GM21360 (cell line): Measurements from ENCODE around the gene TIMP3.

ENCODE experiments used
- ATAC-seq: cut with Tn5 transposase; IDR thresholded peaks from one replicate; pipeline ENCODE4 v1.9.1; 2021; ENCODE audit warnings: mild to moderate bottlenecking, moderate library complexity; ENCODE audit not compliant: unreplicated experiment

TIMP3 gene

DNA sequence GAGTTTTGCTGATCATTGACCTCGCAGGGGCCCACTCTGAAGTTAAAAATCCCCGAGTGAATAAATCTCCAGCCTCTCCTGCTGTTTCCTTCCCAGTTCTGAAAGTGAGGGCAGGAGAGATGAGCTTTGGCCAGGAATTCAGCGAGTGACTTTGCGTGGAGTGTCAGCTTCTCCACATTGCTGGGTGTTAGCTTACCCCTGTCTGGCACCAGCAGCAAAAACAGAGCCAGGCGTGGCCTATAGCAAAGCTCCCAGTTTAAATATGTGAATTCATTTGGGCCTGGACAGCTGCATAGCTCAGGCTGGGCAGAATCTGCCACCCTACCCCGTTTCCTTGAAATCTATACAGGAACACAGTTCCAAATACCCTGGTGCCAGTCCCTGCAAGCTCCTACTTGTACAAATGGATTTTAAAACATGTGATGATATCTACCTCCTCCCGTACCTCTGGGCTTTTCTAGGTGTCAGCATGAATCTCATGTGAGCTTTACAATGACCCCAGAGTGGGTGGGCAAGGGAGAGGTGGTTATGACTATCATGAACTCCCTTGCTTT lies 25.6 kb downstream of the TIMP3 start:
- ATAC-seq: no peak

DNA sequence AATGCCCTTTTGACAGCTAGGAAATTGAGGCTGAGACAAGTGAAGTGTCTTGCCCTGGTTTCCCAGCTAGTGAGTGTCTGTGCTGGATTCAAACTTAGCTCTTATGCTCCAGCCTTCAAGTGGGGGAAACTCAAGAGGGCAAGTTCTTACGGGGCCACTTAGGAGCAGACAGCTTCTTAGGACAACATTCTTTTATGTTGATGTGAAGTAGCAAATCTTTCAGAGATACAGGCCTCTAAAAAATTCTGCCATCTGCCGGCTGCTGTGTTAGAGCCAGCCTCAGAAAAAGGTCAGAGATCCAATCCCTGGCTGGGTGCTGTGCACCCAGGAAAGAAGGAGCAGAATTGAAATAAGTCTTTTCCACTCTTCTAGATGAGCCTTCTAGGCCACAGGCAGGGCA lies 26.6 kb downstream of the TIMP3 start:
- ATAC-seq: no peak

DNA sequence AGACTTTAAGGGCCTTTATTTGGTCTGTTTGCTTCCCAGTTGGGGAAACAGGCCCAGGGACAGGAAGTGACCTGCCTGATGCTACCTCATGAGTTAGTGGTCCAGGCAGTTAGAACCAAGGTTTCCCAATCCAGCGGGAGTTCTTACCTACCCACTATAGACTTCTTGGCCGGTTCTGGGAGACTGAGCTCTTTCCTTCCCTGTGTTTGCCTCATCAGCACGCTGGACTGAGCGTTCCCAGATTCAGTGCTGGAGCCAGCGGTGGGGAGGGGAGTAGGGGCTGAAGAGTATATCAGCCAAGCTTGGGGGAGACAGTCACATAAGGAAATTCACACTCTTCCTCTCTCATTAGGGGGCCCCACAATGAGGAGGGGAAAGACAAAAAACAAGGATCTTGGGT lies 27.1 kb downstream of the TIMP3 start:
- no peak for ATAC-seq

DNA sequence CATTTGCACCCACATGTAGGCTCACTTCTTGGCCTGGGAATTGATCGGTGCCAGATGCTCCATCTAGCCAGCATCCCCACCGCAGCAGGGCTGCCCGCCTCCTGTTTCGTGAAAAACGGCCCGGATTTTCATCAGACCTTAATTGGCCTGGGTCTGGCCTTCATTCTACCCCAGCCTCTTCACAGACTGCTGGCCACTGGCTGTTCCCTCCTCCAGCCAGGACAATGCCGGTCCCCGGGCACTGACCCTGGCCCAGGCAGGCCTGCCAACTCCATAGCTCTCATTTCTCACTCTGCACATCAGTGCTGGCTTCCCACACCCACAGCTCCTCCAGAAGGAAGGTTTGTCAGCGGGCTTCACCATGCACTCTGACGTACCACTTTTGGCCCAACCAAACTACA lies 27.9 kb downstream of the TIMP3 start:
- ATAC-seq: no peak

DNA sequence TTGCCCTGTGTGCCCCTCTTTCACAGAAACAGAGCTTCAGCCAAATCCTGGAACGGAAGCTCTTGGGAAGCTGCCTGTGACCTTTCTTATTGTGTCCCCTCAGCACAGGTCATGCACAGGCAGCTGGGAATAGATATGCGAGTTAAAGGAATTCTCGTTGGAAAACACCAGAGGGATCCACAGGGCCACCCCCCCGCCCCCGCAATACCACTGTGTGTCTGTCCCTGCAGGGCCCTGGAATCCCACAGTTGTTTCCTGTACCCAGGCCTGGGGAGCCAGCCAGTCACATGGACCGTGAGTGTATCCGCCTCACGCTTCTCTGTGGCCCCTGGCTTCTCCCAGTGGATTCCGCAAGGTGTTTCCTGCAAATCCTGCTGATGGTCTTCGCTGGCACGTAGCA lies 29.0 kb downstream of the TIMP3 start:
- ATAC-seq: no peak

DNA sequence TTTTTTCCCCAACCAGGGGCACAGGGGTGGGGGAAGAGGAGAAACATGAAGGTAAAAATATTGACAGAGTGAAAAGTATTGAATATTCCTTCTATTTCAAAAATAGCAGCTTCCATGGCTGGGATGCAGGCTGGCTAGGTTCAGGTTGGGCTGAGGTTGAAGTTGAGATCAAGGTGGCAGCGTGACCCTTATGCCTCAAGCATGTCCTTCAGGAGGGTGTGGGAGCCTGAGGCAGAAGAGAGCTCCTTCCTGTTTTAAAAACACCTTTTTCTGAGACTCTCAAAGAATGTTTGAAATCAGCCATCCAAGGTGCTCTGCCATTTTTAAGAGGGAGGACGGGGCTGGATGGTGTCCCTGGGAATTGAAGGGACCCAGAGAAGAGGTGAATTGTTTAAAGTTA lies 29.5 kb downstream of the TIMP3 start:
- ATAC-seq: no peak

DNA sequence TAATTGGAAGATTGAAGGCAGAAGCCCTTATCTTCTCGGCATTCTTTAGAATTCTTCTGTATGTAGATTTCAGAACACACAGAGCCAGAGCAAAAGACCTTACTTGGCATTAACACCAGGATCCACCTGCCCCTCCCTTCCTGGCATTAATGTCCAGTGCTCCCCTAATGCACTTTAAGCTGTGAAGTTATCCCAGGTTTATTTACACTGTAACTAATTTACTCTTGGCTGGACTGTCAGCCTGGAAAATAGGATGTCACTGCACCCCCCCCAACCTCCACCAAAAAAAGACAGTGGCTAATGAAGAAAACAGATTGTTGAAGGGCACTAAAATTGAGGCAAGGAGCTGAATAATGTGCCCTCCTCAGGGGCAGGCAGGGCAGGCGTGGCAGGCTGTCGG lies 30.1 kb downstream of the TIMP3 start:
- ATAC-seq: no peak

DNA sequence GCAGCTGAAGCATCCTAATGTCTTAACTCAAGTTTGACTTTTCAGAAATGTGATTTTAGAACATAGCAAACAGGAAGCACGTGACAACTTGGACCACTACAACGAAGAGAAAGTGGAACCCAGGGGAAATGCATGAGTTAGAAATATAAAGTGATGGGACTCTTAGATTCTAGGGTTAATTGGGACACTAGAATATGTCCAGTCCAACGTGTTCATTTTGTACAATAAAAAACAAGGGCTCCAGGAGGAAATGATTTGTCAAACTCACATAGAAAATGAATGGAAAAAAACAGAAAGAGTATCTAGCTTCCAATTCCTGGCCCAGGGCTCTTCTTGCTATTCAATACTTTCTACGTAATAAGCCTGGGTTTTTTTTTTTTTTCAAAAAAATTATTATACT lies 30.7 kb downstream of the TIMP3 start:
- ATAC-seq: no peak

DNA sequence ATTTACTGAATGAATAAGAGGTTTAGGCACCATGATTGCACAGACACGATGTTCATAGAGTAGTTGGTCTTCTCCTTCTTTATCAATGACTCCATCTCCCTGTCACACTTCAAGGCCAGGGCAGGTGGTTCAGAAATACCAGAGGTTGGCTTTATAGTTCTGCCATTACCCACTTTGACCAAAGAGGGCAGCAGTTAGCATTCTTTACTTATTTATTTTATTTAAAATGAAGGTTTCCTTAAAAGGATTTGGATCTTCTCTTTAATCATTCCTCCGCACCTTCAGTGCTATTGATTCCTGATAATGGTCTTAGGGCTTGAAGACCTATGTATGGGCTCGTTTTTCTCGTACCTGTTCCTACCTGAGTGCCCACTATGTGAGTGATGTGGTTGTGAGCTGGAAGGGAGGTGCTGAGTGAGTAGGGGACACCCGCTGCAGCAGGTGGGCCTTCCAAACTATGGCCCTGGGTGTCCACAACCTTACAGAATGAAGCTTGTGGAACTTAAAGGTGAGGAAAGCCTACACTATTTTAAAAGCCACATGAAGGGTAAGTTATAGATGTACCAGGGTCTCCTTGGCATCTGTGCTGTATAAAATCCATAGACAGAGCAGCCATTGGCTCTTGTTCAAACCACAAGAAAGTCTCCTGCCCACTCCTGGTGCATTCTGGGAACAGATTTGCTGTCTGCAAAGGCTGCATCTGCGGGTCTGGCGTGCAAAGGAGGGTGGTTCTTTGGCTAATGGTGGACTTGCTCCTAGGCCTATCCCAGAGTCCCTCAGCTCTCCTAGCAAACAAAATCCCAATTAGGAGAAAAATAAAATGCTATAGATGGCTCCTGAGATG lies 35.0 kb downstream of the TIMP3 start:
- no peak for ATAC-seq

DNA sequence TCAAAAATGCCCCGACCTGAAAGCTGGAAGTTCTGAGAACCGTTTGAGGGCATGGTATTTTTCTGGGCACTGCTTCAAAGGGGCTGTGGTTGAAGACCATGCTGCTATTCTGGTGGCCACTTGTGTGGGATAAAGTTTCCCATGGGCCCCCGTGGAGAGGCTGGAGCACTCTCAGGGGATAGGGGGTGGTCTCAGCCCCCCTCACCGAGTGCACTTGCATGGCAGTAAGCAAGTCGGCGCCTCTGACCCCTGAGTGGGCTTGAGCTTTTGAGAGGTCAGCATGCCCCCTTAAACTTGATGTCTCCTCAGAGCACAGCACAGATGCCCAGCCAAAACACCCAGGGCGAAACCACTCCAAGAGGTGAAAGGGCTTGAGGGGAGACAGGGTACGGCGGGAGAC lies 35.6 kb downstream of the TIMP3 start:
- ATAC-seq: no peak

DNA sequence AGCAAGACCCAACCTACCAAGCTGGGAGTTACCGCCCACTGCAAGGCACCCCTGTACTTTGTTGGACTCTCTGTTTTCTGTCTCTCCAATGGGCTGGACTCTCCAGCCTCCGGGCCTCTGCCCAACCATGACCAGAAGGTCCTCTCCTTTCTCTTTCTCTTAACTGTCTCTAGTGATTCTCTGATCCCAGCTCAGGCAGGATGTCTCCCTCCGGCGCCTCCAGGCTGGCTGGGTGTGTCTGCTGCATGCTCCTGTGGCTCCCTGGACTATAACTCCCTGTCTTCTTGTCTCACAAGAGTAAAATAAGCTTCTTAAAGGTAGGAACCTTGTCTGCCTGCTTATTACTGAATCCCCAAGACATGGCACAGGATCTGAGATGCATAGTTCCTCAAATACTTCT lies 36.3 kb downstream of the TIMP3 start:
- ATAC-seq: no peak

DNA sequence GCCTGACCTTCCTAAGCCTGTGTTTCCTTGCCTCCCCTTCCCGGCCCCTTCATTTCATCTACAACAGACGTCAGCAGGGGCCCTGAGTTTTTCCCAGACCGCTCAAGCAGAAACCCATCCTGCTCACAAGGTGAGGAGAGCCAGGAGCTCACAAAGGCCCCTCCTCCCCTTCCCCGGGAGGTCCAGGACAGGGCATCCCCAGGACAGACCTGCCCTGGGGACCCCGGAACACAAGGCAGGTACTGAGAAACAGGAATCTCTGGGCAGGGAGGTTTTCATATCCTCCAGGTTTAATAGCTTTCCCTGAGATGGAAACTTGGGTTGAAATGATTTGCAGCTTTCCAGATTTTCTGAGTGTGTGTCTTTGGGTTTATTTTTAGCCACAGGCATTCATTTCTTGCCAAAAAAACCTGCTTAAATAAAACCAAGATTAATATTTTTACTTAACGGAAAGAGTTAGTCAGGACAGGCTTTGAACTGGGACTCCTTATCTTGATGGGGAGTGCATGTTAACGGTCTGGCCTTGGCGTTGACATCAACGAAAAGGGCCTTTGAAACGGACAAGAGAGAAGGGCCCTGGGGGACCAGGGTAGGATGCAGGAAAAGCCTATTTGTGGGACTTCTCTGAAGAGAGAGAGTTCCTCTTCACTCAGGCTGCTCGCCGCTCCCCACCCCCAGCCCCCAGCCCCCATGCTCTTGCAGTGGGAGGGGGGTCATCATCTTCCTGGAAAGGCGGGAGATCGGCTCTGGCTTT lies 38.5 kb downstream of the TIMP3 start:
- ATAC-seq: no peak

DNA sequence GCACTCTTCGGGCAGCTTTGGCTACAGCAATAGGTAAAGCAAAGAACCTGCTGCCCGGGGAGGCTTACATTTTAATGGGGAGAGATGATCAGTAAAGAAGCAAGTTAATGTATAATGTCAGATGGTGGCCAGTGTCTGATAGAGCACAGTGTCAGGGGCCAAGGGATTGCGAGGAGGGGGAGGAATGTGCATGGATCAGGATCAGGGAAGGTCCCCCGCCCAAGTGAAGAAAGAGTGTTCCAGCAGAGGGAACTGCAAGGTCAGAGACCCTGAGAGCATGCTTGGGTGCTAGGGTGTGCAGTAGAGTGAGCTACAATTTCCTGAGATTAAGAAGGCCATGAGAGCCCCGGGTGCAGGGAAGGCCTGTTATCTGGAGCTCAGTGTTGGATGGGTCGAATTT lies 39.7 kb downstream of the TIMP3 start:
- no peak for ATAC-seq

DNA sequence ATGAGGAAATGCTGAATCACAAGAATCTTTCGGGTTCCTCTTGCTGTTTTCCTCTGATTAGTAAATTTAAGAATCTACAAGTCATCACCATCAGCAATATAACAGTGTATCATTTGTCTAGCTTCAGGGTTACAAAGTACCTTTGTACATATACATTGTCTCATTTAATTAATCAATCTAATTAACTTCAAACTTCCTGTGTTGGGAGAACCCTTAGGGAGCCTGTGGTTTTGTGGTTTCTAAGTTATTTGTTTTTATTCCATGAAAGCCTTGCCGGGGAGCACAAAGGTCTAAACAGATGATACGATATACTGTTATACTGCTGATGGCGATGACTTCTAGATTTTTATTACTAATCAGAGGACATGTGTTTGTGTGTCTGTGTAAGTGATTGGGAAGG lies 41.0 kb downstream of the TIMP3 start:
- no peak for ATAC-seq

DNA sequence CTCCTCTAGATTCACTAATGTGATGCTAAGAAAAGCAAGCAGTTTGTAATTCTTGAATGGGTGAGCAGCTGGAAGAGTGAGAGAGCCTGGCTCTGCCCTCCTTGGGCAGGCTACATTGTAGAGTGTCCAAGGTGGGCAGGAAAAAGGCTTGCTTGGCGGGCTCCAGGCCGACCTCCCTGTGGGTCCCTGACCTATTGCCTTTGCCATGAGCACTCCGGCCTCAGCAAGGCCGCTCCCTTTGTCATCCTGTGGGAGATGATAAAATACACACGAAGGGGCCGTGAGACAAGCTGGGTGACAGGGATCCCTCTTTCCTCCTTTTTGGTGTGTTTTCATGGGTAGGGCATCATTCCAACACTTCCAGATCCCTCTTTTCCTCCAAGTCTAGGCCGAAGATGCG lies 41.8 kb downstream of the TIMP3 start:
- ATAC-seq: no peak

DNA sequence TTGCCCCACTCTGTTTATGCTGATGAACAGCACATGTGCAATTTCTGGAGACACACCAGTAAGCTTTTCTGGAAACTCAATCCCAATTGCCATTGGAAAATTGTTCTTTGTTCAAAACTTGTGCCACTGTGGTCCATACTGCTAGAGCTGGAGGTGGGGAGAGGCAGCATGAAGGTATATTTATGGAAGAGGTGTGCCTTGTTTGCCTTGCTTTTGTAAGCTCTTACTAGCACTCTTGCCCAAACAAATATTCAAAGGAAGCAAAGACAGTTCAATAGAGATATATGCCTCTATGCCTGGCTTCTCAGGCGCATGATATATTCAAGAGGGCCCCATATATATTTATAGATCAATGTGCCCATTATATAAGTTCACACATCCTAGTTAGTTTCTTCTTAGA lies 42.7 kb downstream of the TIMP3 start:
- no peak for ATAC-seq

DNA sequence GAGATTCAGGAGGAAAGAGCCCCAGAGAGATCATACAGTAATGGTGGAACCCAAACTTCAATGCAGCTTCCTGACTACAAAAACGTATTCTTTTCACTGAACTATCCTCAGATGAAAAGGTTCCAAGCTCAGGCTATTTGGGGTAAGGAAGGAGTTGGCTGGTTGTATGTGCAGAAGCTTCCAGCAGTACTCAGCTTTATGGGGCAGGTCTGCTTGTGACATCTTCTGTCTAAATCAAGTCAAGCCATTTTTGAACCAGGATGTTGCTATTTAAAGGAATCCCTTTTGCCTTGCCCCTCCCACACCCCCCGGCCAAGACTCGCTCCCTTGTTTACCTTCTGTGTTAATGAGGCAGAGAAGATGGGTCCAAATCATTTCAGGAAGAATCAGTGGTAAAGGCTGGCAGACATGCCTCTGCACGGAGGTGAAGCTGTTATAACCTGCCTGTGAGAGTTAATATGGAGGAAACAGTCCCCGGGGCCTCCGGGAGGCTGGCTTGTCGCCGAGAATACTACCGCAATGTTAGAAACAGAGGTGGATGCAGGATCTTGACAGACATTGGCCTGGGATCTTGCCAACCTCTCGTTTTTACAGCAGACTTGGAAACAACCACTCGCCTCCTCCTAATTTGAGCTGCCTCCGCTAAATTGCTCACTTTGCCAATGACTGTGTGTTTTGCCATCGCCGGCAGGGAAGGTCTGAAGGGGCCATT lies 45.4 kb downstream of the TIMP3 start:
- ATAC-seq: no peak

DNA sequence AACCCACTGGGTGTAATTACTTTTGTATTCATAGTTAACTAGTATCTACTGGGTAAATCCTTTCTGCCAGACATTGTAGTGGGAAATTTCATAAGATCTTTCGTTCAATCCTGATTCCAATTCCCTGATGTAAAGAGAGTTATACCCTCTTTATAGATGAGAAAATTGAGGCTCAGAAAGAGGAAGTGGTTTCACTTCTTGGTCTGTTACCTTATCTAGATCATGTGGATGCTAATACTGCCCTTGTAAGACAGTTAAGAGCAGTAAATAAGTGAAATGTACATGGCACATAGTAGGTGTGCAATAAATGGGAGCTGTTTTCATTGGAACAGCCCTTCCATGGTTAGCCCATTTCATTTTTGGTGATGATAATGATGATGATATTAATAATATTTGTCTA lies 46.7 kb downstream of the TIMP3 start:
- ATAC-seq: no peak

DNA sequence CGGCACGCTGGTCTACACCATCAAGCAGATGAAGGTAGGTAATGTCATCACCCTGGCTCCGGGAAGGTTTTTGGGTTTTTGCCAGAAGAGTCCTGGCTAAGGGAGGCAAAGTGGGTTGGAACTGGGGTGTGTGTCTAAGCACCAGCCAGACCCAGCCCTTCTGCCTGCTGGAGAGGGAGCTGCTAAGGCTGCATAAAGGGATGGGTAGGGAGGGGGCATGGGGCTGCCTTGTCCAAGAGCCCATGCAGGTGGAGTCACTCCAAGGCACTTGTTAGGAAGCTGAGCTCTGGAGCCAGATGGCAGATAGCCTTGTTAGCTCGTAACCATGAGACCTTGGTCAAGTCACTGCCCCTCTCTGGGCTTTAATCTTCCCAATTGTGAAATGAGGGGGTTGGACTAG lies 48.0 kb downstream of the TIMP3 start:
- ATAC-seq: no peak

DNA sequence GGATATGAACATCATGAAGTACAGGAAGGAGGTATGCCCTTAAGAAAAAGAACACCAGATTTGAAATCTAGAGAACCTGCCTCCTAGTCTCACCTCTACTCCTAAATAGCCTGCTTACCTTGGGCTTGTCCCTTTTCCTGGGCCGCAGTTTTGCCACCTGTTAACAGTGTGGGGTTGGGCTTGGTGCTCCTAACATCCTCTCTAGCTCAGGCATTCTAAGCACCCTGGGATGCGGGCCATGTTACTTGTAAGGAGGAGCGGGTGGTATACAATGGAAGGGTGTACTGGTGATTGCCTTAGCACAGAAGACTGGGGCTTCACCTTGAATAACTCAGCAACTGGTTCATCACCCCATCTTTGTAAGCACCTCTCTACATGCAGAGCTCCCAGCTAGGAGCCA lies 48.7 kb downstream of the TIMP3 start:
- no peak for ATAC-seq
